Right lobe of liver (tissue), 6 donors: ENCODE measurements around the gene SLC10A3. TPM values are rescaled to one million over a fixed set of nuclear protein-coding genes. Genes with fewer than 3 reads are reported as not detected.

Experiments
- ATAC-seq, 4 donors: fragments of 200-7000 bp; cut with Tn5 transposase; one replicate each; pipeline ENCODE4 v1.9.1; 2020; ENCODE audit warnings: mild to moderate bottlenecking in 4 of 4, moderate library complexity in 4 of 4
- DNase-seq, 3 donors: peaks; one replicate each; pipeline ENCODE4 v3.0.0-alpha.2; 2020
- H3K27ac ChIP-seq, 3 donors: fragments of 200-600 bp; one replicate each; pipeline ENCODE4 v1.8.0; 2022
- H3K27me3 ChIP-seq, 2 donors: fragments of 200-600 bp; one replicate each; pipeline ENCODE4 v1.8.0; 2022
- H3K36me3 ChIP-seq, 4 donors: fragments of 200-600 bp; sonication (generic) in 1 of 4; one replicate each; pipeline versions ENCODE4 v1.5.1 to v1.8.0; 2017 to 2022; ENCODE audit warnings: control low read depth in 1 of 4
- H3K4me1 ChIP-seq, 4 donors: fragments of 200-600 bp; sonication (generic) in 1 of 4; one replicate each; pipeline versions ENCODE4 v1.5.1 to v1.8.0; 2017 to 2022; ENCODE audit warnings: control low read depth in 1 of 4
- H3K4me3 ChIP-seq, 3 donors: fragments of 200-600 bp; one replicate each; pipeline ENCODE4 v1.8.0; 2022
- H3K9me3 ChIP-seq, 4 donors: fragments of 200-600 bp; sonication (generic) in 1 of 4; one replicate each; pipeline versions ENCODE4 v1.5.1 to v1.8.0; 2017 to 2022; ENCODE audit warnings: control low read depth in 1 of 4
- CTCF ChIP-seq, 4 donors: fragments of 200-600 bp in 3 of 4; fragments of 450-650 bp in 1 of 4; IDR thresholded peaks; one replicate each; pipeline versions ENCODE4 v1.5.1 to v1.8.0; 2016 to 2022; ENCODE audit warnings: antibody characterized with exemption in 4 of 4, mild to moderate bottlenecking in 2 of 4
- POLR2A ChIP-seq: fragments of 450-650 bp; IDR thresholded peaks from one replicate; pipeline ENCODE4 v1.6.1; 2017; ENCODE audit warnings: antibody characterized with exemption, mild to moderate bottlenecking
- WGBS: methylation state at CpG from one replicate; pipeline ENCODE4 v1.1.6; 2018; ENCODE audit warnings: low coverage, low lambda C conversion rate; ENCODE audit not compliant: insufficient coverage; ENCODE audit errors: missing lambda C conversion rate; 5-methylcytosine and 5-hydroxymethylcytosine counted together
- intact Hi-C, 2 donors: fragments of 100-400 bp; cut with DNase I; formaldehyde crosslinking; loops; one replicate each; pipeline versions ENCODE4 v1.11.2 to v1.14.1; 2022
- total RNA-seq, 6 experiments: library from RNA; depleted of rRNA in 2 of 6; stranded (reverse); fragments of >200 nt in 2 of 6; fragmentation: NEBNext Ultra II Directional in 3 of 6; extraction: Animal tissue kit (Norgen Biotek cat#: 25700) in 3 of 6; gene quantifications; one replicate each; pipeline versions ENCODE4 v1.1.0 to v1.2.4, GENCODE V29; 2016 to 2023
- donor health status: DM: no; HTN: yes; CAD: no.
- donor health status: DM: no; HTN: no; CAD: no.
- donor health status: DM: no; HTN: no; CAD: no.
- donor health status: DM: no; HTN: yes; CAD: no.
- donor health status: DM: no; HTN: yes; CAD: no.

Gene SLC10A3
- total RNA-seq, 6 experiments from 2014 or later: 3.0 to 15.2 (median 5.1) TPM

- intact Hi-C loops: no loop called here
- Histone ChIP-seq H3K36me3 (no peaks in the 10 kb centered on the region), H3K27me3 (no peaks in the 10 kb centered on the region), H3K4me3 (peak within 1 kb of the TSS; percentile 54 to 64 (median 60)), H3K4me1 (peaks cover 0 to 4% (median 0%) of the 10 kb centered on the region in 4 donors), H3K9me3 (no peaks in the 10 kb centered on the region), H3K27ac (peak within 1 kb of the TSS; percentile 53 to 66 (median 54))
- ATAC-seq (peak; percentile 76 to 89 (median 84)), DNase-seq (peak; percentile 82 to 83 (median 82))
- WGBS: 40% methylated on average over 1 of the region's 94 CpGs
- TF ChIP-seq CTCF (IDR thresholded peaks at IDR 0.05) (peak in 1 of 4 donors; percentile 5), POLR2A (peak; percentile 37)
These were observed 46.3 kb downstream of the SLC10A3 start, which contains the start of gene FAM50A for GRCh38 chrX:154443992-154444754. TSS of gene FAM50A (plus strand) at chrX:154444141. CDS start at chrX:154444236, 95 bp downstream.

GRCh38 chrX:154443479-154443910 lies 46.9 kb downstream of the SLC10A3 start:
- H3K4me1 ChIP-seq: peaks cover 0 to 4% (median 0%) of the 10 kb centered on the region in 4 donors
- H3K27me3 ChIP-seq: no peaks in the 10 kb centered on the region
- ATAC-seq (peak in 2 of 4 donors; percentile 5 to 8), DNase-seq (no peak)
- H3K9me3 ChIP-seq: no peaks in the 10 kb centered on the region
- 23% methylated on average over 6 of the region's 10 CpGs for WGBS
- peak overlapping the region in 2 of 3 donors; percentile 47 to 53 for H3K27ac ChIP-seq
- no peak for TF ChIP-seq CTCF (IDR thresholded peaks at IDR 0.05)
- TF ChIP-seq POLR2A: no peak
- intact Hi-C loops: no loop called here
- H3K4me3 ChIP-seq: peak overlapping the region in 2 of 3 donors; percentile 18 to 64
- no peaks in the 10 kb centered on the region for H3K36me3 ChIP-seq

- TF ChIP-seq POLR2A: no peak
- TF ChIP-seq CTCF (IDR thresholded peaks at IDR 0.05): no peak
- DNase-seq (no peak), ATAC-seq (no peak)
- peaks cover 0 to 4% (median 0%) of the 10 kb centered on the region in 4 donors for H3K4me1 ChIP-seq
- intact Hi-C loops: no loop called here
- H3K4me3 ChIP-seq: no peak overlapping the region
- no peaks in the 10 kb centered on the region for H3K9me3 ChIP-seq
- H3K27me3 ChIP-seq: no peaks in the 10 kb centered on the region
- H3K36me3 ChIP-seq: no peaks in the 10 kb centered on the region
- no peak overlapping the region for H3K27ac ChIP-seq
- no CpG with 5 or more reads among the region's 21 CpGs for WGBS
These were observed 48.3 kb downstream of the SLC10A3 start for GRCh38 chrX:154441984-154442707.

- intact Hi-C loops: no loop called here
- TF ChIP-seq CTCF (IDR thresholded peaks at IDR 0.05): no peak
- no peak for TF ChIP-seq POLR2A
- peaks cover 0 to 4% (median 0%) of the 10 kb centered on the region in 4 donors for H3K4me1 ChIP-seq
- no peak overlapping the region for H3K27ac ChIP-seq
- no peaks in the 10 kb centered on the region for H3K9me3 ChIP-seq
- no peak overlapping the region for H3K4me3 ChIP-seq
- H3K27me3 ChIP-seq: no peaks in the 10 kb centered on the region
- 40% methylated on average over 1 of the region's 11 CpGs for WGBS
- H3K36me3 ChIP-seq: no peaks in the 10 kb centered on the region
- DNase-seq (no peak), ATAC-seq (no peak)
These were observed 48.9 kb downstream of the SLC10A3 start for GRCh38 chrX:154441564-154441963.
